PC-9 (cell line): ENCODE measurements around the gene TIGAR.

Source experiments
- EZH2 ChIP-seq: fragments of 200-600 bp; sonication (generic); IDR thresholded peaks from 2 replicates; pipeline ENCODE4 v1.8.0; 2017; ENCODE audit warnings: antibody characterized with exemption, low read depth
- TF ChIP-seq, protein P1 (sequence below): fragments of 200-600 bp; sonication (generic); conservative IDR thresholded peaks from 2 replicates; pipeline ENCODE4 v1.6.1; 2017; ENCODE audit warnings: mixed run types, antibody characterized with exemption, mild to moderate bottlenecking, moderate library complexity

DNA sequence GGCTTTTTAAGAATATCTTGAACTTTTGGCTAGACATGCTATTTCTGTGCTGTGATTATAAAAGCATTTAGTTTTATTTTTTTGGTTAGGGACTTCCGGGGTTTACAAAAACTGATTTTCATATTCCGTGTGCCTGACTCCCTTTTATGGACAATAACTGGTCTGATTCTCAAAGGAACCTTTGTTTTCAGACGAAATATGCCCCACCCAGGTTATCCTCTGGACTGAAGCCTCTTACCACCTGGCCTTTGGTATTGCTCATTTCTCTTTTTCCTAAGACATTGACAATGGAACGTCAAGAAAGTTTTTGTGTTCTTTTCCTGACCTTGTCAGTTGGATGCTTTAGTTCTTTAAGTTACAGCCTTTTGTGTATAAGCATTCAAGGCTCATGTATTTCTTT is 10.8 kb downstream of the TIGAR start:
- TF ChIP-seq, protein P1, sequence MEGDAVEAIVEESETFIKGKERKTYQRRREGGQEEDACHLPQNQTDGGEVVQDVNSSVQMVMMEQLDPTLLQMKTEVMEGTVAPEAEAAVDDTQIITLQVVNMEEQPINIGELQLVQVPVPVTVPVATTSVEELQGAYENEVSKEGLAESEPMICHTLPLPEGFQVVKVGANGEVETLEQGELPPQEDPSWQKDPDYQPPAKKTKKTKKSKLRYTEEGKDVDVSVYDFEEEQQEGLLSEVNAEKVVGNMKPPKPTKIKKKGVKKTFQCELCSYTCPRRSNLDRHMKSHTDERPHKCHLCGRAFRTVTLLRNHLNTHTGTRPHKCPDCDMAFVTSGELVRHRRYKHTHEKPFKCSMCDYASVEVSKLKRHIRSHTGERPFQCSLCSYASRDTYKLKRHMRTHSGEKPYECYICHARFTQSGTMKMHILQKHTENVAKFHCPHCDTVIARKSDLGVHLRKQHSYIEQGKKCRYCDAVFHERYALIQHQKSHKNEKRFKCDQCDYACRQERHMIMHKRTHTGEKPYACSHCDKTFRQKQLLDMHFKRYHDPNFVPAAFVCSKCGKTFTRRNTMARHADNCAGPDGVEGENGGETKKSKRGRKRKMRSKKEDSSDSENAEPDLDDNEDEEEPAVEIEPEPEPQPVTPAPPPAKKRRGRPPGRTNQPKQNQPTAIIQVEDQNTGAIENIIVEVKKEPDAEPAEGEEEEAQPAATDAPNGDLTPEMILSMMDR = no peak
- TF ChIP-seq EZH2 = no peak
